ENCODE data around the gene WDR44.

Gene WDR44

GRCh38 chrX:118350221-118350620 lies 4.3 kb downstream of the WDR44 start:
- TF ChIP-seq GATA3 (IDR thresholded peaks at IDR 0.05; ENCODE audit: low read depth, low read length) (no peak), GATA2 (IDR thresholded peaks at IDR 0.05; ENCODE audit: low read depth, low read length) (no peak)

GRCh38 chrX:118350706-118351105 lies 4.8 kb downstream of the WDR44 start:
- TF ChIP-seq GATA2 (IDR thresholded peaks at IDR 0.05; ENCODE audit: low read depth, low read length) (no peak), GATA3 (IDR thresholded peaks at IDR 0.05; ENCODE audit: low read depth, low read length) (no peak)

- TF ChIP-seq GATA3 (IDR thresholded peaks at IDR 0.05; ENCODE audit: low read depth, low read length): no peak
- TF ChIP-seq GATA2 (IDR thresholded peaks at IDR 0.05; ENCODE audit: low read depth, low read length): no peak
These were observed 6.7 kb downstream of the WDR44 start for GRCh38 chrX:118352566-118352965.

GRCh38 chrX:118353081-118353850 lies 7.4 kb downstream of the WDR44 start:
- TF ChIP-seq GATA3 (IDR thresholded peaks at IDR 0.05; ENCODE audit: low read depth, low read length): no peak
- no peak for TF ChIP-seq GATA2 (IDR thresholded peaks at IDR 0.05; ENCODE audit: low read depth, low read length)

GRCh38 chrX:118355225-118355920 lies 9.5 kb downstream of the WDR44 start:
- no peak for TF ChIP-seq GATA3 (IDR thresholded peaks at IDR 0.05; ENCODE audit: low read depth, low read length)
- no peak for TF ChIP-seq GATA2 (IDR thresholded peaks at IDR 0.05; ENCODE audit: low read depth, low read length)

GRCh38 chrX:118356154-118356701 lies 10.3 kb downstream of the WDR44 start:
- no peak for TF ChIP-seq GATA2 (IDR thresholded peaks at IDR 0.05; ENCODE audit: low read depth, low read length)
- TF ChIP-seq GATA3 (IDR thresholded peaks at IDR 0.05; ENCODE audit: low read depth, low read length): no peak

GRCh38 chrX:118360429-118361125 lies 14.7 kb downstream of the WDR44 start:
- no peak for TF ChIP-seq GATA2 (IDR thresholded peaks at IDR 0.05; ENCODE audit: low read depth, low read length)
- TF ChIP-seq GATA3 (IDR thresholded peaks at IDR 0.05; ENCODE audit: low read depth, low read length): no peak

GRCh38 chrX:118364261-118364660 lies 18.4 kb downstream of the WDR44 start:
- TF ChIP-seq GATA2 (IDR thresholded peaks at IDR 0.05; ENCODE audit: low read depth, low read length) (no peak), GATA3 (IDR thresholded peaks at IDR 0.05; ENCODE audit: low read depth, low read length) (no peak)

- no peak for TF ChIP-seq GATA2 (IDR thresholded peaks at IDR 0.05; ENCODE audit: low read depth, low read length)
- no peak for TF ChIP-seq GATA3 (IDR thresholded peaks at IDR 0.05; ENCODE audit: low read depth, low read length)
These were observed 21.4 kb downstream of the WDR44 start for GRCh38 chrX:118367338-118367737.

GRCh38 chrX:118368398-118368797 lies 22.5 kb downstream of the WDR44 start:
- TF ChIP-seq GATA2 (IDR thresholded peaks at IDR 0.05; ENCODE audit: low read depth, low read length) (no peak), GATA3 (IDR thresholded peaks at IDR 0.05; ENCODE audit: low read depth, low read length) (no peak)

GRCh38 chrX:118370921-118371624 lies 25.2 kb downstream of the WDR44 start:
- TF ChIP-seq GATA3 (IDR thresholded peaks at IDR 0.05; ENCODE audit: low read depth, low read length) (no peak), GATA2 (IDR thresholded peaks at IDR 0.05; ENCODE audit: low read depth, low read length) (no peak)

- TF ChIP-seq GATA2 (IDR thresholded peaks at IDR 0.05; ENCODE audit: low read depth, low read length) (no peak), GATA3 (IDR thresholded peaks at IDR 0.05; ENCODE audit: low read depth, low read length) (no peak)
These were observed 27.6 kb downstream of the WDR44 start for GRCh38 chrX:118373538-118373937.

GRCh38 chrX:118383120-118383519 lies 37.2 kb downstream of the WDR44 start:
- TF ChIP-seq GATA2 (IDR thresholded peaks at IDR 0.05; ENCODE audit: low read depth, low read length): no peak

GRCh38 chrX:118392716-118393115 lies 46.8 kb downstream of the WDR44 start:
- no peak for TF ChIP-seq GATA2 (IDR thresholded peaks at IDR 0.05; ENCODE audit: low read depth, low read length)
- no peak for TF ChIP-seq GATA3 (IDR thresholded peaks at IDR 0.05; ENCODE audit: low read depth, low read length)

Data from SH-SY5Y (cell line).